Measurements from ENCODE around the gene FAM163A.

The FAM163A gene

GRCh38 chr1:179865377-179865776, 122.3 kb downstream of the FAM163A start:
- no peak for DNase-seq
